Measurements from ENCODE around the gene WFS1. TPM values are rescaled to one million over a fixed set of nuclear protein-coding genes. Genes with fewer than 3 reads are reported as not detected.

WFS1 gene
- total and polyA plus RNA-seq, 10 donors, result 4.9 to 62.2 (median 34.8) TPM

DNA sequence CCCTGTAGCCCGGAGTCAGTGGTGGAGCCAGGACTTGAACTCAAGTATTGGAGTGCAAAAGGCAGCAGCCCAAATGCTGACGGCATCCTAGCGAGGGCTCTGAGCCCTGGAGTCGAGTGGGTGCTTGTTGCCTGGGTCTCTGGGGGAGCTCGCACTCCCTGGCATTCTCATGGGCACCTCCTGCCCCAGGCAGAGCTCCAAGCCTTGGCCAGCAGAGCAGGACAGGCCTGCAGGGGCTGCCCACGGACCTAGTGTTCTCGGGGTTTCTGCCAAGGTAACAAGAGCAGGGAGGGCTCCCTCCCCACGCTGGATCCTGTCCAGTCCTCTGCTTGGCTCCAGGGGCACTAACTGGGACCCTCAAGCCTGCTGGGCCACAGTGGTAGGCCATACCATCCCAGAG is 17.6 kb upstream of the WFS1 start:
- intact Hi-C loops (cut with DNase I; ENCODE audit: low total_unique reads), result loop anchor here (5.0 kb wide), 1 partner anchor 75 kb away; no protein-coding TSS in a partner anchor
- H3K27ac ChIP-seq, result no peak overlapping the region
- H3K4me1 ChIP-seq, result peaks cover 0 to 9% (median under 1%) of the 10 kb centered on the region in 6 donors
- H3K9me3 ChIP-seq, result peaks cover 0 to 6% (median 0%) of the 10 kb centered on the region in 8 donors
- H3K27me3 ChIP-seq (replicated peaks in 1 of 7), result peaks cover 0 to 36% (median 7%) of the 10 kb centered on the region in 7 donors
- 81 to 84% (median 83%) methylated on average over 6 to 8 of the region's 8 CpGs for WGBS, 5 donors
- peak; percentile 66 for DNase-seq
- H3K36me3 ChIP-seq, result no peaks in the 10 kb centered on the region
- H3K4me3 ChIP-seq, result no peak overlapping the region
- no peak for TF ChIP-seq POLR2A (IDR thresholded peaks at IDR 0.05)
- TF ChIP-seq POLR2AphosphoS5 (IDR thresholded peaks at IDR 0.05), result no peak
- TF ChIP-seq, protein P1, sequence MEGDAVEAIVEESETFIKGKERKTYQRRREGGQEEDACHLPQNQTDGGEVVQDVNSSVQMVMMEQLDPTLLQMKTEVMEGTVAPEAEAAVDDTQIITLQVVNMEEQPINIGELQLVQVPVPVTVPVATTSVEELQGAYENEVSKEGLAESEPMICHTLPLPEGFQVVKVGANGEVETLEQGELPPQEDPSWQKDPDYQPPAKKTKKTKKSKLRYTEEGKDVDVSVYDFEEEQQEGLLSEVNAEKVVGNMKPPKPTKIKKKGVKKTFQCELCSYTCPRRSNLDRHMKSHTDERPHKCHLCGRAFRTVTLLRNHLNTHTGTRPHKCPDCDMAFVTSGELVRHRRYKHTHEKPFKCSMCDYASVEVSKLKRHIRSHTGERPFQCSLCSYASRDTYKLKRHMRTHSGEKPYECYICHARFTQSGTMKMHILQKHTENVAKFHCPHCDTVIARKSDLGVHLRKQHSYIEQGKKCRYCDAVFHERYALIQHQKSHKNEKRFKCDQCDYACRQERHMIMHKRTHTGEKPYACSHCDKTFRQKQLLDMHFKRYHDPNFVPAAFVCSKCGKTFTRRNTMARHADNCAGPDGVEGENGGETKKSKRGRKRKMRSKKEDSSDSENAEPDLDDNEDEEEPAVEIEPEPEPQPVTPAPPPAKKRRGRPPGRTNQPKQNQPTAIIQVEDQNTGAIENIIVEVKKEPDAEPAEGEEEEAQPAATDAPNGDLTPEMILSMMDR (IDR thresholded peaks at IDR 0.05 in 8 of 11, conservative IDR thresholded peaks at IDR 0.05 in 3 of 11), result no peak

GRCh38 chr4:6253111-6253510 is 16.5 kb upstream of the WFS1 start:
- Histone ChIP-seq H3K4me1 (peaks cover 0 to 20% (median 11%) of the 10 kb centered on the region in 6 donors), H3K27me3 (replicated peaks in 1 of 7) (peaks cover 0 to 25% (median 6%) of the 10 kb centered on the region in 7 donors), H3K9me3 (peaks cover 0 to 6% (median 0%) of the 10 kb centered on the region in 8 donors), H3K27ac (no peak overlapping the region), H3K36me3 (no peaks in the 10 kb centered on the region), H3K4me3 (no peak overlapping the region)
- TF ChIP-seq, protein P1 (IDR thresholded peaks at IDR 0.05 in 8 of 11, conservative IDR thresholded peaks at IDR 0.05 in 3 of 11), result no peak
- TF ChIP-seq POLR2AphosphoS5 (IDR thresholded peaks at IDR 0.05) (no peak), POLR2A (IDR thresholded peaks at IDR 0.05) (no peak)
- DNase-seq, result peak; percentile 58
- 71 to 94% (median 82%) methylated on average over 6 of the region's 6 CpGs for WGBS, 5 donors
- intact Hi-C loops (cut with DNase I; ENCODE audit: low total_unique reads), result loop anchor here (5.0 kb wide), 1 partner anchor 74 kb away; no protein-coding TSS in a partner anchor

DNA sequence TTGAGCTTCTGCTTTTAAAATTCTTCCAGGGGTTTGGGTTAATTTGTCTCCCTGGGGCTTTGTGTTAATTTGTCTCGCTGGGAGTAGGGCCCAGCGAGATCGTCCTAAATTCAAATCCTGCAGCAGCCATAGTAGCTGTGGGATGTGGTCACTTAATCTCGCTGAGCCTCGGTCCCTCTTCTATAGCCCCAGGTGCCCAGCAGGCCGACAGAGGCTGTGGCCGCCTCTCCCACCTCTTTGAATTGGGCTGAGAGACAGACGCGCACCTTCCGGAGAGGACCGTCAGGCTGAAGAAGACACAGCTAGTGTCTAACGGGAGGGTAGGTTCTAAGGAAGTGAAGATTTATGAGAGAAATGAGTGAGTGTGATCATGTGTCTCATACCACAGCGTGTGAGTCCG is 15.7 kb upstream of the WFS1 start:
- WGBS, 5 donors, result 86 to 96% (median 89%) methylated on average over 14 of the region's 14 CpGs
- H3K9me3 ChIP-seq, result peaks cover 0 to 6% (median 0%) of the 10 kb centered on the region in 8 donors
- peak; percentile 53 for DNase-seq
- no peak overlapping the region for H3K27ac ChIP-seq
- H3K4me3 ChIP-seq, result no peak overlapping the region
- intact Hi-C loops (cut with DNase I; ENCODE audit: low total_unique reads), result loop anchor here (5.0 kb wide), 1 partner anchor 73 kb away; no protein-coding TSS in a partner anchor
- H3K4me1 ChIP-seq, result peaks cover 0 to 28% (median 12%) of the 10 kb centered on the region in 6 donors
- H3K36me3 ChIP-seq, result no peaks in the 10 kb centered on the region
- H3K27me3 ChIP-seq (replicated peaks in 1 of 7), result peaks cover 0 to 17% (median 0%) of the 10 kb centered on the region in 7 donors
- TF ChIP-seq POLR2AphosphoS5 (IDR thresholded peaks at IDR 0.05) (no peak), POLR2A (IDR thresholded peaks at IDR 0.05) (no peak)
- TF ChIP-seq, protein P1 (IDR thresholded peaks at IDR 0.05 in 8 of 11, conservative IDR thresholded peaks at IDR 0.05 in 3 of 11), result no peak

DNA sequence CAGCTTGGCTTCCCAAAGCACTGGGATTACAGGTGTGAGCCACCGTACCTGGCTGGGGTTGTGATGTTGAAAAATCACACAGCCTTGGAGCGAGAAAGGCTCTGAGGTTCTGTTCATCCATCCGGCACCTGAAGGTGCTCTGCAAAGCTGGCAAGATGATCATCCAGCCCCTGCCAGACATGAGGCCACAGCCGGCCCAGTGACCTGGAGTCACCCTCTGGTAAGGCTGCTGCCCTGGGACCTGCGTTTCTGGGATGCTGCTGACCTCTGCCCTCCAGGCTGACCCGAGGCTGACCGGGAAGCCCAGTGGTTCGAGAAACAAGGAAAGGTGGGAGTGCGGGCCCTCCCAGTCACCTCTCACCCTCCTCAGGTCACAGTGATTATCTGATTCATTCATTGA is 13.5 kb upstream of the WFS1 start:
- H3K36me3 ChIP-seq, result no peaks in the 10 kb centered on the region
- intact Hi-C loops (cut with DNase I; ENCODE audit: low total_unique reads), result no loop called here
- H3K27ac ChIP-seq, result no peak overlapping the region
- WGBS, 5 donors, result 72 to 94% (median 92%) methylated on average over 6 to 9 of the region's 9 CpGs
- peaks cover 0 to 25% (median 12%) of the 10 kb centered on the region in 6 donors for H3K4me1 ChIP-seq
- peaks cover 0 to 4% (median 0%) of the 10 kb centered on the region in 7 donors for H3K27me3 ChIP-seq (replicated peaks in 1 of 7)
- no peak overlapping the region for H3K4me3 ChIP-seq
- peak; percentile 62 for DNase-seq
- peaks cover 0 to 6% (median 0%) of the 10 kb centered on the region in 8 donors for H3K9me3 ChIP-seq
- TF ChIP-seq POLR2AphosphoS5 (IDR thresholded peaks at IDR 0.05), result no peak
- TF ChIP-seq POLR2A (IDR thresholded peaks at IDR 0.05), result no peak
- TF ChIP-seq, protein P1 (IDR thresholded peaks at IDR 0.05 in 8 of 11, conservative IDR thresholded peaks at IDR 0.05 in 3 of 11), result no peak
